Right cardiac atrium (tissue), 5 donors: ENCODE data around the gene ACOT6. TPM values are rescaled to one million over a fixed set of nuclear protein-coding genes. Genes with fewer than 3 reads are reported as not detected.

Experiments
- ATAC-seq, 2 donors: fragments of 200-7000 bp; cut with Tn5 transposase; one replicate each; pipeline versions ENCODE4 v1.8.0 to v1.9.1; 2020; ENCODE audit warnings: moderate library complexity in 2 of 2, mild to moderate bottlenecking in 1 of 2
- DNase-seq, 3 donors: peaks; one replicate each; pipeline ENCODE4 v3.0.0-alpha.2; 2020
- H3K27ac ChIP-seq: one replicate; pipeline ENCODE4 v1.5.1; 2013; ENCODE audit warnings: mild to moderate bottlenecking, low read length, control low read depth, moderate library complexity
- H3K27me3 ChIP-seq: one replicate; pipeline ENCODE4 v1.6.1; 2013; ENCODE audit not compliant: control insufficient read depth, insufficient read depth
- H3K4me1 ChIP-seq: one replicate; pipeline ENCODE4 v1.6.1; 2013; ENCODE audit warnings: low read length; ENCODE audit not compliant: control insufficient read depth, insufficient read depth
- H3K4me3 ChIP-seq: one replicate; pipeline ENCODE4 v1.5.1; 2013; ENCODE audit warnings: low read length, control low read depth
- H3K9me3 ChIP-seq: one replicate; pipeline ENCODE4 v1.6.1; 2013; ENCODE audit warnings: low read length; ENCODE audit not compliant: control insufficient read depth
- WGBS: extraction: QIAGEN DNeasy Blood & Tissue Kit; methylation state at CpG from one replicate; pipeline ENCODE4 v1.1.7; 2013; 5-methylcytosine and 5-hydroxymethylcytosine counted together
- intact Hi-C, 4 donors: fragments of 100-400 bp; cut with DNase I; formaldehyde crosslinking; loops; one replicate each; pipeline versions ENCODE4 v1.11.0 to v1.14.0; 2022 to 2023
- polyA plus RNA-seq: library from polyadenylated mRNA; stranded (reverse); fragments of 200-250 nt; gene quantifications from one replicate; pipeline ENCODE4 v1.2.3, GENCODE V29; 2013
- total RNA-seq, 4 donors: library from RNA; stranded (reverse); fragmentation: NEBNext Ultra II Directional; extraction: Animal tissue kit (Norgen Biotek cat#: 25700); gene quantifications; one replicate each; pipeline ENCODE4 v1.2.1, GENCODE V29; 2021
- donor health status: healthy with polysubstance abuse.
- donor health status: DM: no; HTN: yes; CAD: no.
- donor health status: DM: no; HTN: no; CAD: no.
- donor health status: DM: no; HTN: yes; CAD: no; lungs with severe emphysema.
- donor health status: DM: yes; HTN: yes; CAD: no.

The ACOT6 gene
- total and polyA plus RNA-seq, 5 donors = not detected

DNA sequence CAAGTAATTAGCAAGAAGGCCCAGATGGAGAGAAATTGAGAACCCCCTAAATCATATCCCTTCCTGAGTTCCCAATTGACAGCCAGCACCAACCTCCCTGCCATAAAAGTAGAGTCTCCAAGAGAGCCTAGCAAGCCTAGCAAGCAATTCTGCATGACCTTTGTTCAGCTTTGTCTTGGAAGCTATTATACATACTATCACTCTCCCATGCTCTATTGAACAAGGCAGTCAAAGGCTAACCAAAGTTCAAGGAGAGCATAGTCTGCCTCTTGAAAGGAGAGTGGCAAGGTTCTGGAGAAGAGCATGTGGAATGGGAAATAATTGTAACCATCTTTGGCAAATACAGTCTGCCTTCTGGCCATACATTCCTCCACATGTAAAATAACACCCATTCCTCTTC is 12.8 kb upstream of the ACOT6 start:
- ATAC-seq (no peak), DNase-seq (no peak)
- H3K27me3 ChIP-seq = no peaks in the 10 kb centered on the region
- H3K4me1 ChIP-seq = no peaks in the 10 kb centered on the region
- no peaks in the 10 kb centered on the region for H3K9me3 ChIP-seq
- H3K4me3 ChIP-seq = no peak overlapping the region
- H3K27ac ChIP-seq = no peak overlapping the region
- intact Hi-C loops = no loop called here

GRCh38 chr14:73602994-73603393 is 9.3 kb upstream of the ACOT6 start:
- DNase-seq (no peak), ATAC-seq (no peak)
- H3K4me1 ChIP-seq = no peaks in the 10 kb centered on the region
- H3K27me3 ChIP-seq = no peaks in the 10 kb centered on the region
- no peak overlapping the region for H3K27ac ChIP-seq
- intact Hi-C loops = no loop called here
- no peaks in the 10 kb centered on the region for H3K9me3 ChIP-seq
- WGBS = 82% methylated on average over 3 of the region's 3 CpGs
- no peak overlapping the region for H3K4me3 ChIP-seq

DNA sequence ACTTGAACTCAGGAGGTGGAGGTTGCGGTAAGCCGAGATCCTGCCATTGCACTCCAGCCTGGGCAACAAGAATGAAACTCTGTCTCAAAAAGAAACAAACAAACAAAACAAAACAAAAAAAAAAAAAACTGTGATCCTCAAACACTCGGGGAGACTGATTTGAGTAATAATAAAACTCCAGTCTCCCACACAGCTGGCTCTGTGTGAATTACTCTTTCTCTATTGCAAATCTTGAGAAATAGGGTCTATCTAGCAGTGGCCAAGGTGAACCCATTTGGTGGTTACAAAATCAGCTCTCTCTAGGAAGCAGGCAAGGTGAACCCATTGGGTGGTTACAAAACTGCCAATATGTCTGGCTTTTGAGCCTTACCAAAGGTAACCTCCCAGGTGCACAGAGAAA is 6.0 kb upstream of the ACOT6 start:
- no peak overlapping the region for H3K4me3 ChIP-seq
- WGBS = 96% methylated on average over 3 of the region's 3 CpGs
- intact Hi-C loops = no loop called here

DNA sequence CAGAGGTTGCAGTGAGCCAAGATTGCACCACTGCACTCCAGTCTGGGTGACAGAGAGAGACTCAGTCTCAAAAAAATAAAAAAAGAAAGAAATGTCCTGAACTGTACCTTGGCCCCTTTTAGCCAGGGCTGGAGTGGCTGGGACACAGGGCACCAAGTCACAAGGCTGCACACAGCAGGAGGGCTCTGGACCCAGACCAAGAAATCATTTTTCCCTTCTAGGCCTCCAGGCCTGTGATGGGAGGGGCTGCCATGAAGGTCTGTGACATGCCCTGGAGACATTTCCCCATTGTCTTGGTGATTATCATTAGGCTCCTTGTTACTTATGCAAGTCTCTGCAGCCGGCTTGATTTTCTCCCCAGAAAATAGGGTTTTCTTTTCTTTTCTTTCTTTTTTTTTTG is 5.1 kb upstream of the ACOT6 start:
- ATAC-seq (no peak), DNase-seq (no peak)
- H3K9me3 ChIP-seq = no peaks in the 10 kb centered on the region
- intact Hi-C loops = no loop called here
- H3K4me1 ChIP-seq = no peaks in the 10 kb centered on the region
- H3K27me3 ChIP-seq = no peaks in the 10 kb centered on the region
- no peak overlapping the region for H3K4me3 ChIP-seq
- WGBS = 88% methylated on average over 1 of the region's 1 CpG
- H3K27ac ChIP-seq = no peak overlapping the region

More for the DNA sequence above, 6.0 kb upstream of the ACOT6 start:
- H3K27ac ChIP-seq = no peak overlapping the region
- no peak for DNase-seq
- no peak for ATAC-seq
- no peaks in the 10 kb centered on the region for H3K27me3 ChIP-seq
- no peaks in the 10 kb centered on the region for H3K9me3 ChIP-seq
- no peaks in the 10 kb centered on the region for H3K4me1 ChIP-seq

DNA sequence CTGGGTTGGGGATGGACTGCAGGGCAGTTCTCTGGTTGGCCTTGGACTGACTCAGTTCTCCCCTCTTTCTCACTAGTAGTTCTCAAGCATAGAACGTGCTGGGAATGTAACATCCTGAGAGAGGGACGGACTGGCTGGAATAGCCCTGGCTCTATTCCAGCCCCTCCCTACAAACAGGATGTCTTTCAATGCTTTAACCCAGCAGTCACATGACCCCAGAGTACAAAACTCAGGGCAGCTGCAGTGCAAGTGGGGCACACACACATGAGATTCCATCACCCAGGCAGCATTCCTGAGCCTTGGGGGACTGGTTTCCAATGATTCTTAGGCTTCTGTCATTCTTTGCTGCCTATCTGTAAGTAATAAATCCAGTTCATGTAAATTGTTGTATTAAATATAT is 1.6 kb upstream of the ACOT6 start:
- intact Hi-C loops = no loop called here
- WGBS = 17% methylated on average over 2 of the region's 2 CpGs
- no peaks in the 10 kb centered on the region for H3K27me3 ChIP-seq
- H3K9me3 ChIP-seq = no peaks in the 10 kb centered on the region
- no peak overlapping the region for H3K4me3 ChIP-seq
- ATAC-seq = no peak
- H3K27ac ChIP-seq = no peak overlapping the region
- H3K4me1 ChIP-seq = no peaks in the 10 kb centered on the region
- no peak for DNase-seq

- 4% methylated on average over 13 of the region's 13 CpGs for WGBS
- no peaks in the 10 kb centered on the region for H3K9me3 ChIP-seq
- DNase-seq = no peak
- H3K27ac ChIP-seq = peak overlapping the region; percentile 40
- intact Hi-C loops = no loop called here
- no peaks in the 10 kb centered on the region for H3K4me1 ChIP-seq
- no peaks in the 10 kb centered on the region for H3K27me3 ChIP-seq
- peak overlapping the region; percentile 47 for H3K4me3 ChIP-seq
- ATAC-seq = peak; percentile 28 to 31
Observed at GRCh38 chr14:73613046-73613383, 698 bp downstream of the ACOT6 start.

DNA sequence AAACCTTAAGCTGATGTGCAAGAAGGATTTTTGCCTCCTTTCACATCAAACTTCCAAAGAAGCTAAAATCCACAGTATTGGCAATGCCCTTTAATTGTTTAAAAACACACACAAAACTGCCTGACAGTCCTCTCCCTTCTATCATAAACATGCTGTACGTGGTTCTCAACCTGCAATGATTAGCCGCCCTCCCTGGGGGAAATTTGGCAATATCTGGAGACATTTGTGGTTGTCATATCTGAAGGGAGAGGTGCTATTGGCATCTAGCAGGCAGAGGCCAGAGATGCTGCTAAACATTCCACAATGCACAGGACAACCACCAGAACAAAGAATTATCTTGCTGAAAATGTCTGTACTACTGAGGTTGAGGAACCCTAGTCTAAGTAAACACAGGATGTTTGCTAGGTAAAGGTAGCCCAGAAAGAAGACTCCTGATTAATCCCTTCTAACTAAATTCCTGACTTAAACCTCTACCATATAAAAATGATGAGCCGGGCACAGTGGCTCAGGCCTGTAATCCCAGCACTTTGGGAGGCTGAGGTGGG is 1.2 kb downstream of the ACOT6 start:
- Histone ChIP-seq H3K9me3 (no peaks in the 10 kb centered on the region), H3K4me1 (no peaks in the 10 kb centered on the region), H3K4me3 (no peak overlapping the region), H3K27ac (no peak overlapping the region), H3K27me3 (no peaks in the 10 kb centered on the region)
- ATAC-seq = no peak
- 90% methylated on average over 3 of the region's 3 CpGs for WGBS
- intact Hi-C loops = no loop called here
- no peak for DNase-seq

GRCh38 chr14:73616831-73617230 is 4.5 kb downstream of the ACOT6 start:
- Histone ChIP-seq H3K27me3 (no peaks in the 10 kb centered on the region), H3K4me3 (no peak overlapping the region), H3K9me3 (no peaks in the 10 kb centered on the region), H3K4me1 (no peaks in the 10 kb centered on the region), H3K27ac (no peak overlapping the region)
- 81% methylated on average over 4 of the region's 4 CpGs for WGBS
- ATAC-seq = no peak
- intact Hi-C loops = no loop called here
- DNase-seq = no peak

GRCh38 chr14:73619524-73619923 is 7.2 kb downstream of the ACOT6 start:
- Histone ChIP-seq H3K27me3 (no peaks in the 10 kb centered on the region), H3K4me1 (no peaks in the 10 kb centered on the region), H3K9me3 (no peaks in the 10 kb centered on the region), H3K4me3 (no peak overlapping the region), H3K27ac (no peak overlapping the region)
- WGBS = 91% methylated on average over 1 of the region's 1 CpG
- intact Hi-C loops = no loop called here
- DNase-seq = no peak
- no peak for ATAC-seq

DNA sequence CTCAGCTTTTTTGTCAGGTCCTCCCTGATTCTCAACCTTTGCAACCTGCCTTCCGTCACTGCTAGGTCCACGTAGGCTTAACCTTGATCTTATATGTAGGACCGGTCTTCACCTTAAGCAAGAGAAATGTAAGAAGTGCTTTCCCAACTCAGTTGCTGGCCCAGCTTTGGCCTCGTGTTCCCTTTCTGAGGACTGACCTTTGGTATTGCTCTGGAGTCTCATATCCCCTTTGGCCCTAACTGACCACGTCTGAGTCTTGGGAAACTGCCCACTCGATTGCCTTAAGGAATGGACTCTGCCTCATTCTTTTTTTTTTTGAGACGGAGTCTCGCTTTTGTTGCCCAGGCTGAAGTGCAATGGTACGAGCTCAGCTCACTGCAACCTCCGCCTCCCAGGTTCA is 8.0 kb downstream of the ACOT6 start:
- Histone ChIP-seq H3K9me3 (no peaks in the 10 kb centered on the region), H3K27me3 (no peaks in the 10 kb centered on the region), H3K4me1 (no peaks in the 10 kb centered on the region), H3K27ac (no peak overlapping the region), H3K4me3 (no peak overlapping the region)
- intact Hi-C loops = loop anchor here in 2 of 4 donors (10.0 kb wide), 2 partner anchors 95 to 105 kb away; no protein-coding TSS in a partner anchor
- DNase-seq = no peak
- 83% methylated on average over 10 of the region's 10 CpGs for WGBS
- ATAC-seq = no peak

DNA sequence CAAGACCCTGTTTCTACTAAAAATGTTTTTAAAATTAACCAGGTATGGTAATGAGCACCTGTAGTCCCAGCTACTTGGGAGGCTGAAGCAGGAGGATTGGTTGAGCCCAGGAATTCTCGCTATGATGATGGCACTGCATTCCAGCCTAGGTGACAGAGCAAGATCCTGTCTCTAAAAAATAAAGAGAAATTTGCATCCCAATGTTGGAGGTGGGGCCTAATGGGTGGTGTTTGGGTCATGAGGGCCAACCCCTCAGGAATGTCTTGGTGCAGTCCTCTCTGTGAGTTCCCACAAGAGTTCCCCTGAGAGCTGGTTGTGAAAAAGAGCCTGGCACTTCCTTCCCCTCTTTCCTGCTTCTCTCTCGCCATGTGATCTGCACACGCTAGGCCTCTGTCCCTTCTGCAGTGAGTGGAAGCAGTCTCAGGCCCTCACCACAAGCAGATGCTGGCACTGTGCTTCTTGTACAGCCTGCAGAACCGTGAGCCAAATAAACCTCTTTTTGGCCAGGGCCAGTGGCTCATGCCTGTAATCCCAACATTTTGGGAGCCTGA is 11.3 kb downstream of the ACOT6 start:
- no peak for ATAC-seq
- WGBS = 91% methylated on average over 4 of the region's 4 CpGs

DNA sequence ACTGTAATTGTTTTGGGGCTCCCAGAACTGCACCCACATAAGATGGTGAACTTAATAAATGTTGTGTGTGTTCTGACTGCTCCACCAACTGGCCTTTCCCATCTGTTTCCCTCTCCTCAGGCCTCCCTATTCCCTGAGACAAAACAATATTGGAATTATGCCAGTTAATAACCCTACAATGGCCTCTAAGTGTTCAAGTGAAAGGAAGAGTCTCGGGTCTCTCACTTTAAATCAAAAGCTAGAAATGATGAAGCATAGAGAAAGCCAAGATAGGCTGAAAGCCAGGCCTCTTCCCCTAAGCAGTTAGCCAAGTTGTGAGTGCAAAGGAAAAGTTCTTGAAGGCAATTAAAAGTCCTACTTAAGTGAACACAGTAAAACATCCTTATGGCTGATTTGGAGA is 13.4 kb downstream of the ACOT6 start:
- 34% methylated on average over 1 of the region's 1 CpG for WGBS

More for the DNA sequence above, 11.3 kb downstream of the ACOT6 start:
- no peak for DNase-seq
- Histone ChIP-seq H3K27ac (no peak overlapping the region), H3K9me3 (no peaks in the 10 kb centered on the region), H3K4me3 (no peak overlapping the region), H3K27me3 (no peaks in the 10 kb centered on the region), H3K4me1 (no peaks in the 10 kb centered on the region)
- intact Hi-C loops = loop anchor here in 2 of 4 donors (10.0 kb wide), 2 partner anchors 99 to 109 kb away; no protein-coding TSS in a partner anchor

More for the DNA sequence above, 13.4 kb downstream of the ACOT6 start:
- H3K9me3 ChIP-seq = no peaks in the 10 kb centered on the region
- intact Hi-C loops = loop anchor here in 2 of 4 donors (10.0 kb wide), 2 partner anchors 101 to 111 kb away; no protein-coding TSS in a partner anchor
- H3K27me3 ChIP-seq = no peaks in the 10 kb centered on the region
- no peak overlapping the region for H3K27ac ChIP-seq
- DNase-seq (no peak), ATAC-seq (no peak)
- H3K4me3 ChIP-seq = no peak overlapping the region
- H3K4me1 ChIP-seq = no peaks in the 10 kb centered on the region
